Epithelial cell of esophagus (primary cell): ENCODE results near the gene KIAA0586.

Experiments
- DNase-seq: peaks from one replicate; pipeline ENCODE4 v3.0.0; 2010; ENCODE audit warnings: low read depth
- H3K4me3 ChIP-seq: 2 replicates; pipeline ENCODE4 v1.5.1; 2011; ENCODE audit warnings: mild to moderate bottlenecking, low read length, control low read depth
- CTCF ChIP-seq: IDR thresholded peaks from 2 replicates; pipeline ENCODE4 v1.5.1; 2011; ENCODE audit warnings: low read depth, mild to moderate bottlenecking, low read length, control low read depth, inconsistent platforms; ENCODE audit not compliant: insufficient read depth; ENCODE audit errors: missing control alignments

Gene KIAA0586

GRCh38 chr14:58479975-58480374, 52.5 kb downstream of the KIAA0586 start:
- TF ChIP-seq CTCF, result no peak
- no peak overlapping the region for H3K4me3 ChIP-seq
- no peak for DNase-seq

GRCh38 chr14:58484176-58484575, 56.7 kb downstream of the KIAA0586 start:
- no peak for DNase-seq
- no peak overlapping the region for H3K4me3 ChIP-seq
- TF ChIP-seq CTCF, result no peak

- H3K4me3 ChIP-seq, result no peak overlapping the region
- TF ChIP-seq CTCF, result no peak
- DNase-seq, result peak; percentile 46
These were observed 61.0 kb downstream of the KIAA0586 start for GRCh38 chr14:58488550-58488949.

GRCh38 chr14:58491593-58491992, 64.1 kb downstream of the KIAA0586 start:
- no peak for TF ChIP-seq CTCF
- H3K4me3 ChIP-seq, result no peak overlapping the region
- DNase-seq, result no peak

GRCh38 chr14:58492044-58492443, 64.5 kb downstream of the KIAA0586 start:
- TF ChIP-seq CTCF, result no peak
- DNase-seq, result no peak
- H3K4me3 ChIP-seq, result no peak overlapping the region

GRCh38 chr14:58501214-58501816, 73.8 kb downstream of the KIAA0586 start:
- peak; percentile 83 for TF ChIP-seq CTCF
- DNase-seq, result peak; percentile 81
- no peak overlapping the region for H3K4me3 ChIP-seq

GRCh38 chr14:58513272-58513671, 85.8 kb downstream of the KIAA0586 start:
- no peak for TF ChIP-seq CTCF
- no peak for DNase-seq
- no peak overlapping the region for H3K4me3 ChIP-seq
